ENCODE measurements around the gene ZNF446. TPM values are rescaled to one million over a fixed set of nuclear protein-coding genes. Genes with fewer than 3 reads are reported as not detected.

Gene ZNF446
- total RNA-seq, 1 donor from 2014 or later, result 11.9 TPM

GRCh38 chr19:58451358-58452101 lies 24.6 kb upstream of the ZNF446 start, which contains the start of gene ZNF324B:
ZNF324B (plus strand) TSS chr19:58451622; CDS start chr19:58453702, 2,080 bp downstream.
- DNase-seq, result peak; percentile 96
- Mint-ChIP-seq H3K4me3 (ENCODE audit: unreplicated experiment) (peak within 1 kb of the TSS; percentile 89), H3K27ac (ENCODE audit: unreplicated experiment) (peak within 1 kb of the TSS; percentile 56), H3K36me3 (ENCODE audit: unreplicated experiment) (peaks cover 19% of the 10 kb centered on the region), H3K9me3 (ENCODE audit: unreplicated experiment) (peaks cover 24% of the 10 kb centered on the region), H3K27me3 (ENCODE audit: unreplicated experiment) (peaks cover 14% of the 10 kb centered on the region), H3K4me1 (ENCODE audit: low read depth, unreplicated experiment) (peaks cover 9% of the 10 kb centered on the region)
- TF ChIP-seq, protein P1, sequence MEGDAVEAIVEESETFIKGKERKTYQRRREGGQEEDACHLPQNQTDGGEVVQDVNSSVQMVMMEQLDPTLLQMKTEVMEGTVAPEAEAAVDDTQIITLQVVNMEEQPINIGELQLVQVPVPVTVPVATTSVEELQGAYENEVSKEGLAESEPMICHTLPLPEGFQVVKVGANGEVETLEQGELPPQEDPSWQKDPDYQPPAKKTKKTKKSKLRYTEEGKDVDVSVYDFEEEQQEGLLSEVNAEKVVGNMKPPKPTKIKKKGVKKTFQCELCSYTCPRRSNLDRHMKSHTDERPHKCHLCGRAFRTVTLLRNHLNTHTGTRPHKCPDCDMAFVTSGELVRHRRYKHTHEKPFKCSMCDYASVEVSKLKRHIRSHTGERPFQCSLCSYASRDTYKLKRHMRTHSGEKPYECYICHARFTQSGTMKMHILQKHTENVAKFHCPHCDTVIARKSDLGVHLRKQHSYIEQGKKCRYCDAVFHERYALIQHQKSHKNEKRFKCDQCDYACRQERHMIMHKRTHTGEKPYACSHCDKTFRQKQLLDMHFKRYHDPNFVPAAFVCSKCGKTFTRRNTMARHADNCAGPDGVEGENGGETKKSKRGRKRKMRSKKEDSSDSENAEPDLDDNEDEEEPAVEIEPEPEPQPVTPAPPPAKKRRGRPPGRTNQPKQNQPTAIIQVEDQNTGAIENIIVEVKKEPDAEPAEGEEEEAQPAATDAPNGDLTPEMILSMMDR (IDR thresholded peaks at IDR 0.05; ENCODE audit: partially characterized antibody, unreplicated experiment), result no peak

DNA sequence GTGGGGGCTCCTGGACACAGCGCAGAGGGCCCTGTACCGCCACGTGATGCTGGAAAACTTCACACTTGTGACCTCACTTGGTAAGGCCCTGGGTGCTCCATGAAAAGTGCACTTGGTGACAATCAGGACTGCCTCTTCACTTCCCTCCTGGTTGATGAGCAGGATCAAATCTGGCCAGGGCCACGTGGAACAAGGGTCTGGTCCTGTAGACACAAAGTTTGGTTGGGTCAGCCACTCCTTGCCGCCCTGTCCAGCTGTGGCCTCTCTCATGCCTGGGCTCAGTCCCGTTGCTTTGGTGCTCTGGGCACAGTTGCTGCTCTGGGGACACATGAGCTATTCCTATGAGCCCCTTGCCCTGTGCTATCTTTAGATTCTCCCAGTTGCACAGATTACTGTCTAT lies 22.4 kb upstream of the ZNF446 start:
- H3K4me3 Mint-ChIP-seq (ENCODE audit: unreplicated experiment), result no peak overlapping the region
- peaks cover 12% of the 10 kb centered on the region for H3K36me3 Mint-ChIP-seq (ENCODE audit: unreplicated experiment)

DNA sequence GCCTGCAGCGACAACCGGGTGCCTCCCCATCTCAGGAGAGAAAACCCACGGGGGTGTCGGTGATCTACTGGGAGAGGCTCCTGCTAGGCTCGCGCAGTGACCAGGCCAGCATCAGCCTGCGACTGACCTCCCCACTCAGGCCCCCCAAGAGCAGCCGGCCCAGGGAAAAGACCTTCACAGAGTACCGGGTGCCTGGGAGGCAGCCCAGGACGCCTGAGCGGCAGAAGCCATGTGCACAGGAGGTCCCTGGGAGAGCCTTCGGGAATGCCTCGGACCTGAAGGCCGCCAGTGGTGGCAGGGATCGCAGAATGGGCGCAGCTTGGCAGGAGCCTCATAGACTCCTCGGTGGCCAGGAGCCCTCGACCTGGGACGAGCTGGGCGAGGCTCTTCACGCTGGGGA lies 20.8 kb upstream of the ZNF446 start:
- TF ChIP-seq, protein P1 (IDR thresholded peaks at IDR 0.05; ENCODE audit: partially characterized antibody, unreplicated experiment), result no peak
- H3K4me3 Mint-ChIP-seq (ENCODE audit: unreplicated experiment), result no peak overlapping the region
- DNase-seq, result no peak
- H3K27ac Mint-ChIP-seq (ENCODE audit: unreplicated experiment), result no peak overlapping the region
- H3K9me3 Mint-ChIP-seq (ENCODE audit: unreplicated experiment), result peaks cover 15% of the 10 kb centered on the region
- H3K36me3 Mint-ChIP-seq (ENCODE audit: unreplicated experiment), result peaks cover 8% of the 10 kb centered on the region
- H3K27me3 Mint-ChIP-seq (ENCODE audit: unreplicated experiment), result peaks cover 16% of the 10 kb centered on the region
- peaks cover 9% of the 10 kb centered on the region for H3K4me1 Mint-ChIP-seq (ENCODE audit: low read depth, unreplicated experiment)

More for the DNA sequence above, 22.4 kb upstream of the ZNF446 start:
- H3K27me3 Mint-ChIP-seq (ENCODE audit: unreplicated experiment), result peaks cover 16% of the 10 kb centered on the region
- peaks cover 21% of the 10 kb centered on the region for H3K9me3 Mint-ChIP-seq (ENCODE audit: unreplicated experiment)
- H3K27ac Mint-ChIP-seq (ENCODE audit: unreplicated experiment), result no peak overlapping the region
- TF ChIP-seq, protein P1 (IDR thresholded peaks at IDR 0.05; ENCODE audit: partially characterized antibody, unreplicated experiment), result no peak
- DNase-seq, result no peak
- peaks cover 9% of the 10 kb centered on the region for H3K4me1 Mint-ChIP-seq (ENCODE audit: low read depth, unreplicated experiment)

DNA sequence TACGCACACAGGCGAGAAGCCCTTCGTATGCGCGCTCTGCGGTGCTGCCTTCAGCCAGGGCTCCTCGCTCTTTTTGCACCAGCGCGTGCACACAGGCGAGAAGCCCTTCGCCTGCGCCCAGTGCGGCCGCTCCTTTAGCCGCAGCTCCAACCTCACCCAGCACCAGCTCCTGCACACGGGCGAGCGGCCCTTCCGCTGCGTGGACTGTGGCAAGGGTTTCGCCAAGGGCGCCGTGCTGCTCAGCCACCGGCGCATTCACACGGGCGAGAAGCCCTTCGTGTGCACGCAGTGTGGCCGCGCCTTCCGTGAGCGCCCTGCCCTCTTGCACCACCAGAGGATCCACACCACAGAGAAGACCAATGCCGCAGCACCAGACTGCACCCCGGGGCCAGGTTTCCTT lies 20.0 kb upstream of the ZNF446 start:
- Mint-ChIP-seq H3K9me3 (ENCODE audit: unreplicated experiment) (peaks cover 9% of the 10 kb centered on the region), H3K27me3 (ENCODE audit: unreplicated experiment) (peaks cover 10% of the 10 kb centered on the region), H3K36me3 (ENCODE audit: unreplicated experiment) (peaks cover 4% of the 10 kb centered on the region), H3K4me1 (ENCODE audit: low read depth, unreplicated experiment) (peaks cover 6% of the 10 kb centered on the region), H3K4me3 (ENCODE audit: unreplicated experiment) (no peak overlapping the region), H3K27ac (ENCODE audit: unreplicated experiment) (no peak overlapping the region)
- TF ChIP-seq, protein P1 (IDR thresholded peaks at IDR 0.05; ENCODE audit: partially characterized antibody, unreplicated experiment), result no peak
- no peak for DNase-seq

DNA sequence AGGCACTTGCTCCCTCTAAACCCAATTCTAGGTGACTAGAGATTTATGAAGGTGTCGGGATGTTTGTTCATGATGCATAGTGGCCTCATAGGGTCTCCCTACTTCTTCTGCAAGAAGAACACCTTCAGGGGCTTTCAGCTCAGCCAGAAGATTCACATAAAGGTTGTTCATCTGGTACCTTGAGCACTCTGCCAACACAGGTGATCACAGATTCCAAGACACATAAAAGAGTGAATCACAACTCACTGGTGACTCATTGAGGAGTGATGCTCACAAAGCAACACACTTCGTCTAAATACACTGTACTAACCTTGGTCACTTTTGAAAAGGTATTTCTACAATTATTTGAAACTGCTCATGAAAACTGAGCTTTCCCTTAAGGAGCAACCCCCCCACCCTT lies 16.1 kb upstream of the ZNF446 start:
- H3K4me1 Mint-ChIP-seq (ENCODE audit: low read depth, unreplicated experiment), result no peaks in the 10 kb centered on the region
- peaks cover 5% of the 10 kb centered on the region for H3K27me3 Mint-ChIP-seq (ENCODE audit: unreplicated experiment)
- no peaks in the 10 kb centered on the region for H3K36me3 Mint-ChIP-seq (ENCODE audit: unreplicated experiment)
- no peak overlapping the region for H3K27ac Mint-ChIP-seq (ENCODE audit: unreplicated experiment)
- DNase-seq, result no peak
- no peak overlapping the region for H3K4me3 Mint-ChIP-seq (ENCODE audit: unreplicated experiment)
- peaks cover 2% of the 10 kb centered on the region for H3K9me3 Mint-ChIP-seq (ENCODE audit: unreplicated experiment)
- TF ChIP-seq, protein P1 (IDR thresholded peaks at IDR 0.05; ENCODE audit: partially characterized antibody, unreplicated experiment), result no peak

Measured in glutamatergic neuron (in vitro differentiated cells).